ENCODE measurements around the gene PTPRM.

PTPRM gene

GRCh38 chr18:7576685-7577084 is 9.6 kb downstream of the PTPRM start:
- ChIA-PET CTCF (interaction anchor here (0.6 to 3.0 kb wide), 4 partner anchors 8 to 404 kb away, joined by 3 to 17 read pairs (median 4); partner anchors contain the start of gene PTPRM), POLR2A (no interaction called here)
- no peaks in the 10 kb centered on the region for H3K9me3 ChIP-seq (ENCODE audit: control insufficient read depth, insufficient read depth, low read depth, low read length)
- peak; percentile 70 for TF ChIP-seq ZNF664 (tag by site-specific recombination; IDR thresholded peaks at IDR 0.05)
- TF ChIP-seq ZNF76 (tag by site-specific recombination; IDR thresholded peaks at IDR 0.05; ENCODE audit: borderline replicate concordance, low read depth): no peak
- no peak for TF ChIP-seq ZNF768 (tag by site-specific recombination; IDR thresholded peaks at IDR 0.05)
- TF ChIP-seq, protein P1, sequence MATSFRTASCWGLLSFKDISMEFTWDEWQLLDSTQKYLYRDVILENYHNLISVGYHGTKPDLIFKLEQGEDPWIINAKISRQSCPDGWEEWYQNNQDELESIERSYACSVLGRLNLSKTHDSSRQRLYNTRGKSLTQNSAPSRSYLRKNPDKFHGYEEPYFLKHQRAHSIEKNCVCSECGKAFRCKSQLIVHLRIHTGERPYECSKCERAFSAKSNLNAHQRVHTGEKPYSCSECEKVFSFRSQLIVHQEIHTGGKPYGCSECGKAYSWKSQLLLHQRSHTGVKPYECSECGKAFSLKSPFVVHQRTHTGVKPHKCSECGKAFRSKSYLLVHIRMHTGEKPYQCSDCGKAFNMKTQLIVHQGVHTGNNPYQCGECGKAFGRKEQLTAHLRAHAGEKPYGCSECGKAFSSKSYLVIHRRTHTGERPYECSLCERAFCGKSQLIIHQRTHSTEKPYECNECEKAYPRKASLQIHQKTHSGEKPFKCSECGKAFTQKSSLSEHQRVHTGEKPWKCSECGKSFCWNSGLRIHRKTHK (tag by site-specific recombination; IDR thresholded peaks at IDR 0.05): no peak
- no peak for TF ChIP-seq ZFHX2 (tag by site-specific recombination; conservative IDR thresholded peaks at IDR 0.05)
- no peak for TF ChIP-seq ZBTB48 (tag by site-specific recombination; IDR thresholded peaks at IDR 0.05)
- no peak overlapping the region for H3K27ac ChIP-seq (ENCODE audit: extremely low read depth, low read depth, low read length)
- H3K4me3 ChIP-seq (ENCODE audit: low read depth, low read length): no peak overlapping the region
- H3K4me1 ChIP-seq (ENCODE audit: control insufficient read depth, insufficient read depth, low read length): peaks cover 8% of the 10 kb centered on the region; the same call in 1 of the 2 replicates
- H3K36me3 ChIP-seq (ENCODE audit: control insufficient read depth in 2 of 2, insufficient read depth in 1 of 2, low read length in 2 of 2): no peaks in the 10 kb centered on the region

- Histone ChIP-seq H3K36me3 (ENCODE audit: control insufficient read depth in 2 of 2, insufficient read depth in 1 of 2, low read length in 2 of 2) (no peaks in the 10 kb centered on the region), H3K9me3 (ENCODE audit: control insufficient read depth, insufficient read depth, low read depth, low read length) (no peaks in the 10 kb centered on the region), H3K4me3 (ENCODE audit: low read depth, low read length) (no peak overlapping the region), H3K27ac (ENCODE audit: extremely low read depth, low read depth, low read length) (no peak overlapping the region), H3K4me1 (ENCODE audit: control insufficient read depth, insufficient read depth, low read length) (peaks cover 8% of the 10 kb centered on the region; the same call in 1 of the 2 replicates)
- POLR2A ChIA-PET: interaction anchor here (0.6 to 1.3 kb wide), 3 partner anchors 10 to 63 kb away, joined by 3 to 7 read pairs (median 3); partner anchors contain the start of gene PTPRM
- TF ChIP-seq ZIC2 (tag by site-specific recombination; IDR thresholded peaks at IDR 0.05): peak; percentile 46
- TF ChIP-seq, protein P2, sequence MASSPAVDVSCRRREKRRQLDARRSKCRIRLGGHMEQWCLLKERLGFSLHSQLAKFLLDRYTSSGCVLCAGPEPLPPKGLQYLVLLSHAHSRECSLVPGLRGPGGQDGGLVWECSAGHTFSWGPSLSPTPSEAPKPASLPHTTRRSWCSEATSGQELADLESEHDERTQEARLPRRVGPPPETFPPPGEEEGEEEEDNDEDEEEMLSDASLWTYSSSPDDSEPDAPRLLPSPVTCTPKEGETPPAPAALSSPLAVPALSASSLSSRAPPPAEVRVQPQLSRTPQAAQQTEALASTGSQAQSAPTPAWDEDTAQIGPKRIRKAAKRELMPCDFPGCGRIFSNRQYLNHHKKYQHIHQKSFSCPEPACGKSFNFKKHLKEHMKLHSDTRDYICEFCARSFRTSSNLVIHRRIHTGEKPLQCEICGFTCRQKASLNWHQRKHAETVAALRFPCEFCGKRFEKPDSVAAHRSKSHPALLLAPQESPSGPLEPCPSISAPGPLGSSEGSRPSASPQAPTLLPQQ (tag by site-specific recombination; IDR thresholded peaks at IDR 0.05): 0 out of 2 replicates have a peak, but pooled peaks have one; percentile 20
- peak; percentile 58 for TF ChIP-seq GLIS1 (tag by site-specific recombination; IDR thresholded peaks at IDR 0.05)
- peak; percentile 26; the same call in 1 of the 2 replicates for TF ChIP-seq ZBTB21 (tag by site-specific recombination; IDR thresholded peaks at IDR 0.05)
- TF ChIP-seq ZSCAN4 (tag by site-specific recombination; IDR thresholded peaks at IDR 0.05): no peak
- CTCF ChIA-PET: interaction anchor here (3.0 kb wide), 1 partner anchor 11 kb away, joined by 17 read pairs; the partner anchor contains the start of gene PTPRM
Measured at GRCh38 chr18:7577706-7578105, 10.6 kb downstream of the PTPRM start.

- ChIA-PET CTCF (interaction anchor here (0.6 to 1.9 kb wide), 4 partner anchors 11 to 635 kb away, joined by 3 to 11 read pairs (median 4); partner anchors contain the start of gene PTPRM), POLR2A (interaction anchor here (1.0 kb wide), 1 partner anchor 13 kb away, joined by 3 read pairs; no protein-coding TSS in a partner anchor)
- H3K4me1 ChIP-seq (ENCODE audit: control insufficient read depth, insufficient read depth, low read length): peaks cover 8% of the 10 kb centered on the region; the same call in 1 of the 2 replicates
- no peak overlapping the region for H3K27ac ChIP-seq (ENCODE audit: extremely low read depth, low read depth, low read length)
- no peak overlapping the region for H3K4me3 ChIP-seq (ENCODE audit: low read depth, low read length)
- no peaks in the 10 kb centered on the region for H3K36me3 ChIP-seq (ENCODE audit: control insufficient read depth in 2 of 2, insufficient read depth in 1 of 2, low read length in 2 of 2)
- TF ChIP-seq GFI1B (tag by site-specific recombination; IDR thresholded peaks at IDR 0.05): no peak
- TF ChIP-seq ZNF302 (tag by site-specific recombination; IDR thresholded peaks at IDR 0.05; ENCODE audit: low read depth): no peak
- TF ChIP-seq ZNF549 (tag by site-specific recombination; IDR thresholded peaks at IDR 0.05): no peak
- no peak for TF ChIP-seq INSM2 (tag by site-specific recombination; IDR thresholded peaks at IDR 0.05)
- TF ChIP-seq MYNN (tag by site-specific recombination; IDR thresholded peaks at IDR 0.05; ENCODE audit: borderline replicate concordance): no peak
- no peak for TF ChIP-seq ZBTB44 (tag by site-specific recombination; IDR thresholded peaks at IDR 0.05)
- no peak for TF ChIP-seq ZNF626 (tag by site-specific recombination; IDR thresholded peaks at IDR 0.05)
- TF ChIP-seq ZSCAN5A (tag by site-specific recombination; IDR thresholded peaks at IDR 0.05): no peak
- no peak for TF ChIP-seq SCRT1 (tag by site-specific recombination; IDR thresholded peaks at IDR 0.05; ENCODE audit: borderline replicate concordance)
- TF ChIP-seq ZIC2 (tag by site-specific recombination; IDR thresholded peaks at IDR 0.05): no peak
- TF ChIP-seq KLF10 (tag by site-specific recombination; IDR thresholded peaks at IDR 0.05): no peak
- no peaks in the 10 kb centered on the region for H3K9me3 ChIP-seq (ENCODE audit: control insufficient read depth, insufficient read depth, low read depth, low read length)
Measured at GRCh38 chr18:7579176-7579917, 12.2 kb downstream of the PTPRM start.

Data from HEK293 (cell line).